ENCODE data around the gene GALM.

Gene GALM

DNA sequence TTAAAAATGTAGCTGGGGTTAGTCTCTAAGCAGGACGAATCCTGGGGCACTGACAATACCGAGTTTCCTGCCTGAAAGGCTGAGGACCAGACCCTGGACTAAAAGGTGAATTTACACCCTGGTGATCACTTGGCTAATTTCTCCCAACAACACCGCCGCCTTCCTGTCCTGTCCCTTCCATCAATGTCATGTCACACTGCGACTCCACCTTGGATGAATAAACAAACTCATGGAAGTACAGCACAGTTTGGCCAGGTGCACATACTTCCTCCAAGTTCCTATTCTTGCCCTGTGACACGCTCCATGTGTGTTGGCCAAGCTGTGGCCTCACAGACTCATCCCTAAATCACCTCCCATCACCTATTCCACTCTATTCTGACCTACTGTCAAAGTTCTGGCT lies 15.9 kb upstream of the GALM start:
- TF ChIP-seq, protein P1, sequence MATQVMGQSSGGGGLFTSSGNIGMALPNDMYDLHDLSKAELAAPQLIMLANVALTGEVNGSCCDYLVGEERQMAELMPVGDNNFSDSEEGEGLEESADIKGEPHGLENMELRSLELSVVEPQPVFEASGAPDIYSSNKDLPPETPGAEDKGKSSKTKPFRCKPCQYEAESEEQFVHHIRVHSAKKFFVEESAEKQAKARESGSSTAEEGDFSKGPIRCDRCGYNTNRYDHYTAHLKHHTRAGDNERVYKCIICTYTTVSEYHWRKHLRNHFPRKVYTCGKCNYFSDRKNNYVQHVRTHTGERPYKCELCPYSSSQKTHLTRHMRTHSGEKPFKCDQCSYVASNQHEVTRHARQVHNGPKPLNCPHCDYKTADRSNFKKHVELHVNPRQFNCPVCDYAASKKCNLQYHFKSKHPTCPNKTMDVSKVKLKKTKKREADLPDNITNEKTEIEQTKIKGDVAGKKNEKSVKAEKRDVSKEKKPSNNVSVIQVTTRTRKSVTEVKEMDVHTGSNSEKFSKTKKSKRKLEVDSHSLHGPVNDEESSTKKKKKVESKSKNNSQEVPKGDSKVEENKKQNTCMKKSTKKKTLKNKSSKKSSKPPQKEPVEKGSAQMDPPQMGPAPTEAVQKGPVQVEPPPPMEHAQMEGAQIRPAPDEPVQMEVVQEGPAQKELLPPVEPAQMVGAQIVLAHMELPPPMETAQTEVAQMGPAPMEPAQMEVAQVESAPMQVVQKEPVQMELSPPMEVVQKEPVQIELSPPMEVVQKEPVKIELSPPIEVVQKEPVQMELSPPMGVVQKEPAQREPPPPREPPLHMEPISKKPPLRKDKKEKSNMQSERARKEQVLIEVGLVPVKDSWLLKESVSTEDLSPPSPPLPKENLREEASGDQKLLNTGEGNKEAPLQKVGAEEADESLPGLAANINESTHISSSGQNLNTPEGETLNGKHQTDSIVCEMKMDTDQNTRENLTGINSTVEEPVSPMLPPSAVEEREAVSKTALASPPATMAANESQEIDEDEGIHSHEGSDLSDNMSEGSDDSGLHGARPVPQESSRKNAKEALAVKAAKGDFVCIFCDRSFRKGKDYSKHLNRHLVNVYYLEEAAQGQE (IDR thresholded peaks at IDR 0.05; ENCODE audit: insufficient read depth in 1 of 2, low read depth in 2 of 2, low read length in 2 of 2), result no peak
- TF ChIP-seq FOXP2 (optimal IDR thresholded peaks at IDR 0.05; ENCODE audit: borderline replicate concordance, extremely low read depth, extremely low read length, insufficient read depth) (no peak), POLR2AphosphoS5 (IDR thresholded peaks at IDR 0.05; ENCODE audit: low read depth, low read length) (no peak), SIN3A (IDR thresholded peaks at IDR 0.05; ENCODE audit: borderline replicate concordance, insufficient read depth, low read length) (no peak), TAF1 (IDR thresholded peaks at IDR 0.05; ENCODE audit: borderline replicate concordance, insufficient read depth, low read length) (no peak)

DNA sequence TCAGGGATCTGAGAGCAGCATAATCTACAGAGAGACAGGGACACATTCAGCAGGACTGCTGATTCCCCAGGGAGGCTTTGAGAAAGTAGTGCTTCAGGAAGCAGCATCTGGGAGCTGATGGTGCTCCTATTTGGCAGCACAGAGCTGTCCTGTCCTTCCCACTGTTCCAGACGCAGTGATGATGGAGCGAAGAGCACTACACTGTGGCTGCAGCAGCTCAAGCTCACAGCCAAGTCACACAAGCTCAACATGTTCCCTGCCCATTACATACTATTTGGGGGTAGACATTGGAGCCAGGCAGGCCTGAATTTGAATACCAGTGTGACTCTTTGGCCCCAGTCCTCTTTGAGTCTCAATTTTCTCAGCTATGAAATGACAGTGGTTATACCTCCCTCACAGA lies 15.2 kb upstream of the GALM start:
- no peak for TF ChIP-seq POLR2AphosphoS5 (IDR thresholded peaks at IDR 0.05; ENCODE audit: low read depth, low read length)

DNA sequence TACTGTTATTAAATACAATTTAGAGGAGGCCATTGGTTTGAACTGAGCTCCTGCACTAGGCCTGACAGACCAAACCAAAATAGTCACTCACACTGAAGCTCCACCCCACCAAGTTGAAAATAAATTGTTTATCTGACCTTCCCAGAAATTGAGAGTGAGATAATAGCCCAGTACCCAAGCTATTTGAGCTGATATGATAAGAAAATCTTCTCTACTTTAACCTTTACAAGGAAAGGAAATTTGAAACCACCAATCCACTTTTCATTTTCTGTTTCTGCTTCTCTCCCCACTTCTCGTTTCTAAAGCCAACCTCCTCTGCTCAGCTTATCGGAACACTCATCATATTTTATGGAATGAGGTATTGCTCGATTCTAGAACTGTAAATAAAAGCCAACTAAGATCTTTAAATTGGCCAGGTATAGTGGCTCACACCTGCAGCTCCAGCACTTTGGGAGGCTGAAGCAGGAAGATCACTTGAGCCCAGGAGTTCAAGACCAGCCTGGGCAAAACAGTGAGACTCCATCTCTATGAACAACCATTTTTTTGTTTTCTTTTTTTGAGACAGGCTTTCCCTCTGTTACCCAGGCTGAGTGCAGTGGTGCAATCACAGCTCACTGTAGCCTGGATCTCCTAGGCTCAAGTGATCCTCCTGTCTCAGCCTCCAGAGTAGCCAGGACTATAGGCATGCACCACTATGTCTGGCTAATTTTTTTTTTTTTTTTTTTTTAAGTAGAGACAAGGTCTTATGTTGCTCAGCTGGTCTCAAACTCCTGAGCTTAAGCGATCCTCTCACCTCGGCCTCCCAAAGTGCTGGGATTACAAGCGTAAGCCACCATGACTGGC lies 13.3 kb upstream of the GALM start:
- no peak for TF ChIP-seq TAF1 (IDR thresholded peaks at IDR 0.05; ENCODE audit: borderline replicate concordance, insufficient read depth, low read length)

DNA sequence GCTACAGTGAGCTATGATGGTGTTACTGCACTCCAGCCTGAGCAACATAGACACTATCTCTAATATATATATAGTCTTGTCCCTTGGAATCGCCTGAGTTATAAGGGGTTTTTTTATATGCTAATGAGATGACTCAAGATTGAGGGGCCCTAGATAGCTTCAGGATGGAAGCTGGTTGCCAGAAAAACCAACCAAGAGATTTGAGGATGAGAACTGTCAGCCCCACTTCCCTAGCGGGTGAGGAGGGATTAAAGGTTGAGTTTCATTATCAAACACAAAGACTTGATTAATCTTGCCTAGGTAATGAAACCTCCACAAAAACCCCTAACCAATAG lies 12.6 kb upstream of the GALM start:
- no peak for TF ChIP-seq TAF1 (IDR thresholded peaks at IDR 0.05; ENCODE audit: borderline replicate concordance, insufficient read depth, low read length)
- no peak for TF ChIP-seq POLR2AphosphoS5 (IDR thresholded peaks at IDR 0.05; ENCODE audit: low read depth, low read length)
- TF ChIP-seq SIN3A (IDR thresholded peaks at IDR 0.05; ENCODE audit: borderline replicate concordance, insufficient read depth, low read length), result no peak
- no peak for TF ChIP-seq FOXP2 (optimal IDR thresholded peaks at IDR 0.05; ENCODE audit: borderline replicate concordance, extremely low read depth, extremely low read length, insufficient read depth)
- TF ChIP-seq, protein P1 (IDR thresholded peaks at IDR 0.05; ENCODE audit: insufficient read depth in 1 of 2, low read depth in 2 of 2, low read length in 2 of 2), result no peak

DNA sequence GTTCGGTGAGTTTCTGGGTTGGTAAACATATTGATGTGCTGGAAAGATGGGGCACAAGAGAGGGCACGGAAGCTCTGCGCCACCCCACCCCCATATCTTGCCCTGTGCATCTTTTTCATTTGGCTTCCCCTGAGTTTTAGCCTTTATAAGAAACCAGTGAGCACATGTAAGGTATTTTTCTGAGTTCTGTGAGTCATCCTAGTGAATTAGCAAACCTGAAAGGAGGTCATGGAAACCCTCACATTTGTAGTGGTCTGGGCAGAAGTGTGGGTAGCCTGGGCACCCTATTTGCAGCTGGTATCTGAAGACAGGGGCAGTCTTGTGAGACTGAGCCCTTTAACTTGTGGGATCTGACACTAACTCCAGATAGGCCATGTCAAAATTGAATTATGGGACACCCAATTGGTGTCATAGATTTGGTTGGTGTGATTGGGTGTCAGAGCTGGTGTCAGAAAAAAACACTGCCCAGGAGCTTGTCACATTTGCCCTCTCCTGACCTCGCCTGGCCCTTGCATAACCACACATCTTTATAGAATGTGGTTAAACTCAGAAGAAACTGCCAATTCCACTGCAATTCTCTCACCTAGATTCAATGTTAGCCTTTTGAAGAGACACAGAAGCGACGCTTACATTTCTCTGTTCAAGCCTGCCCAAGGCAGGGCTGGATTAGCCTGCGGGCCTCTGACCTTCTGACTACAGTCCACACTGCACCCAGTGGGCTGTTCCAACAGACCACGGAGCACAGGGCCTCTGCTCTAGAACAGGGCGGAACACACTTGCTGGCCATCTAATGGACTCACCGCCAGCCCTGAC lies 12.0 kb upstream of the GALM start:
- no peak for TF ChIP-seq FOXP2 (optimal IDR thresholded peaks at IDR 0.05; ENCODE audit: borderline replicate concordance, extremely low read depth, extremely low read length, insufficient read depth)
- TF ChIP-seq, protein P1 (IDR thresholded peaks at IDR 0.05; ENCODE audit: insufficient read depth in 1 of 2, low read depth in 2 of 2, low read length in 2 of 2), result no peak
- TF ChIP-seq SIN3A (IDR thresholded peaks at IDR 0.05; ENCODE audit: borderline replicate concordance, insufficient read depth, low read length), result no peak
- no peak for TF ChIP-seq TAF1 (IDR thresholded peaks at IDR 0.05; ENCODE audit: borderline replicate concordance, insufficient read depth, low read length)
- TF ChIP-seq POLR2AphosphoS5 (IDR thresholded peaks at IDR 0.05; ENCODE audit: low read depth, low read length), result no peak

Measured in PFSK-1 (cell line).